ENCODE results near the gene RPL39L.

DNA sequence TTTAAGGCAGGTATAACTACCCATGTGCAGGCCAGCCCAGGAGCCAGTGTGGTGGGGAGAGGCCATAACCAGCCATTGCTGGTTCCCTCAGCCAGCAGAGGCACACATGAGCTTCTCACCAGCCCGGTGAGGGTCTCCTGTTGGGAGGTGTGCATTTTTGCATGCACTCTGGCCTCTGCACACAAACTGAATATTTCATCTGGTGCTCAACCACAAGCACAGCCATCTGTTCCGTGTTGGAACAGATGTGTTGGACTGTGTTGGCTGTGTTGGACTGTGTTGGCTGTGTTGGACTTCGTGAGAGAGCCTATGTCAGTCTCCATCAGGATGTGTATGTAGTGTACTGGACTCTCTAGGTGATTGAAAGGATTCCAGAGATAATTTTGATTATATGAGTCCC lies 67.2 kb downstream of the RPL39L start:
- TF ChIP-seq CTCF (IDR thresholded peaks at IDR 0.05) (no peak), EP300 (IDR thresholded peaks at IDR 0.05) (no peak), POLR2A (IDR thresholded peaks at IDR 0.05) (no peak), POLR2AphosphoS5 (IDR thresholded peaks at IDR 0.05) (no peak)
